PFSK-1 (cell line): Measurements from ENCODE around the gene RCOR2.

Experiments
- FOXP2 ChIP-seq: optimal IDR thresholded peaks from 2 replicates; pipeline ENCODE3; 2011; ENCODE audit warnings: borderline replicate concordance, control low read depth, inconsistent platforms; ENCODE audit not compliant: insufficient read depth; ENCODE audit errors: extremely low read length, extremely low read depth
- POLR2AphosphoS5 ChIP-seq: IDR thresholded peaks from 2 replicates; pipeline ENCODE4 v1.6.1; 2012; ENCODE audit warnings: low read depth, mild to moderate bottlenecking, control low read depth, low read length, moderate library complexity
- SIN3A ChIP-seq: IDR thresholded peaks from 2 replicates; pipeline ENCODE4 v1.6.1; 2012; ENCODE audit warnings: mild to moderate bottlenecking, low read length, moderate library complexity, borderline replicate concordance; ENCODE audit not compliant: insufficient read depth
- TAF1 ChIP-seq: IDR thresholded peaks from 2 replicates; pipeline ENCODE4 v1.6.1; 2012; ENCODE audit warnings: low read length, control low read depth, borderline replicate concordance; ENCODE audit not compliant: insufficient read depth
- TF ChIP-seq, protein P1 (sequence below), 2 experiments: IDR thresholded peaks; 2 replicates each; pipeline versions ENCODE4 v1.6.1 to v1.8.0; 2011 to 2012; ENCODE audit warnings: low read depth in 2 of 2, low read length in 2 of 2, control low read depth in 1 of 2, inconsistent platforms in 1 of 2, mild to moderate bottlenecking in 1 of 2, moderate library complexity in 1 of 2; ENCODE audit not compliant: insufficient read depth in 1 of 2

Gene RCOR2

DNA sequence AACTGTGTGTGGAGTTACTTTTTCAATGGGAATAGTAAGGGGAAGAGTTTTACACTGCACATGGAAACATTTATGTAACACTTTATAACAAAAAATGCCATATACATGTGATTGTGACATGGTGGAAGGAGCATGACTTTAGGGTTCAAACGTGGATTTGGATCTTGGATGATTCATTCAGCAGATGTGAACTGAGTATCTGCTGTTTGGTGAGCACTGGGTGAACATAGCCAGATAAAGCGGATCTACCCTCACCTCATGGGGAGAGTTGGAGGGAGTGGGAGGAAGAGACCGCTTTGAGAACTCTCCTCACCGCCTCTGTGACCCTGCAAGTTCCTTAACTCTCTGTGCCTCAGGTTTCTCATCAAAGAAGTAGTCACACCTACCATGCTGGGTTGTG is 24.9 kb upstream of the RCOR2 start:
- no peak for TF ChIP-seq SIN3A
- TF ChIP-seq TAF1: no peak
- no peak for TF ChIP-seq POLR2AphosphoS5
- TF ChIP-seq FOXP2: no peak
- TF ChIP-seq, protein P1, sequence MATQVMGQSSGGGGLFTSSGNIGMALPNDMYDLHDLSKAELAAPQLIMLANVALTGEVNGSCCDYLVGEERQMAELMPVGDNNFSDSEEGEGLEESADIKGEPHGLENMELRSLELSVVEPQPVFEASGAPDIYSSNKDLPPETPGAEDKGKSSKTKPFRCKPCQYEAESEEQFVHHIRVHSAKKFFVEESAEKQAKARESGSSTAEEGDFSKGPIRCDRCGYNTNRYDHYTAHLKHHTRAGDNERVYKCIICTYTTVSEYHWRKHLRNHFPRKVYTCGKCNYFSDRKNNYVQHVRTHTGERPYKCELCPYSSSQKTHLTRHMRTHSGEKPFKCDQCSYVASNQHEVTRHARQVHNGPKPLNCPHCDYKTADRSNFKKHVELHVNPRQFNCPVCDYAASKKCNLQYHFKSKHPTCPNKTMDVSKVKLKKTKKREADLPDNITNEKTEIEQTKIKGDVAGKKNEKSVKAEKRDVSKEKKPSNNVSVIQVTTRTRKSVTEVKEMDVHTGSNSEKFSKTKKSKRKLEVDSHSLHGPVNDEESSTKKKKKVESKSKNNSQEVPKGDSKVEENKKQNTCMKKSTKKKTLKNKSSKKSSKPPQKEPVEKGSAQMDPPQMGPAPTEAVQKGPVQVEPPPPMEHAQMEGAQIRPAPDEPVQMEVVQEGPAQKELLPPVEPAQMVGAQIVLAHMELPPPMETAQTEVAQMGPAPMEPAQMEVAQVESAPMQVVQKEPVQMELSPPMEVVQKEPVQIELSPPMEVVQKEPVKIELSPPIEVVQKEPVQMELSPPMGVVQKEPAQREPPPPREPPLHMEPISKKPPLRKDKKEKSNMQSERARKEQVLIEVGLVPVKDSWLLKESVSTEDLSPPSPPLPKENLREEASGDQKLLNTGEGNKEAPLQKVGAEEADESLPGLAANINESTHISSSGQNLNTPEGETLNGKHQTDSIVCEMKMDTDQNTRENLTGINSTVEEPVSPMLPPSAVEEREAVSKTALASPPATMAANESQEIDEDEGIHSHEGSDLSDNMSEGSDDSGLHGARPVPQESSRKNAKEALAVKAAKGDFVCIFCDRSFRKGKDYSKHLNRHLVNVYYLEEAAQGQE (IDR thresholded peaks at IDR 0.05; ENCODE audit: insufficient read depth in 1 of 2, low read depth in 2 of 2, low read length in 2 of 2): no peak

DNA sequence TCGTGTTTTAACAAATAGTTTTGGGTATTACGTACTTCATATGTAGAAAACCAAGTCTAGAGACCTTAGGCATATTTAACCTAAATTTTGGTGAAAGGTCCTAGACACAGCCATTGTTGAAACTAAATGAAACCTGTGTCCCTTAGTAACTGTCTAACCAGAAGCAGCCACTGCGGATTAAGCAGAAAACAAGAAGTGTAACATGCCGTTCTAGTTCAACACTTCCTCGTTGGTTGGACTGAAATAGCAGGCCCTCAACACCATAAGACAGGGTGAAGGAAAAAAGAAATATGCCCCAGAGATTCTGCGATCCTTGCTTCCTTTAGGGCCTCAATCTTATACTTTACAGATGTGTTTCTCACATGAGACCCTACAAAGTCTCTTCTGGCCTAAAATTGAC is 23.8 kb upstream of the RCOR2 start:
- TF ChIP-seq POLR2AphosphoS5 (no peak), SIN3A (no peak), TAF1 (no peak), FOXP2 (no peak)
- TF ChIP-seq, protein P1 (IDR thresholded peaks at IDR 0.05; ENCODE audit: insufficient read depth in 1 of 2, low read depth in 2 of 2, low read length in 2 of 2): no peak

DNA sequence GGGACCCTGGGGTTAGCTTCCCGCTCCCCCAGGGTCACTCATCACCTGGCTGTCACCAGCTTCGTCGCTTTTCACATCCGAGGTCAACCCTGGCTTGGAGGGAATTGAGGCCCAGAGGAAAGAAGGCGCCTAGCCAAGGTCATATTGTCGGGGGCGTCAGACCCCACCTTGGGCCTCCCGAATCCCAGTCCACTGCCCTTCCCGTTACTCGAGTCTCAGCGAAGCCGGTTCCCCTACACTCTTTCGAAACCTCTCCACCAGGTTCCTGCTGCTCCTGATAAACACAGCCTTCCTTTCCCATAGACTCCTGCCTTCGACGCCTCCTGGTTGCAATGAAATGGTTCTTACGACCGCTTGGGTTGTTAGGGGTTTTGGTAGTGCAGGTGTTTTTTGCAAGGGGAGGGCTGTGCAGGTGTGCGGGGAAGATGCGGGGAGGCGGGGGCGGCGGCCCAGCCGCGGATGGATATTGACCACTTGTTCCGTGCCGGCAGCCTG is 22.5 kb upstream of the RCOR2 start:
- TF ChIP-seq FOXP2 (no peak), SIN3A (no peak), TAF1 (no peak), POLR2AphosphoS5 (no peak)
- TF ChIP-seq, protein P1 (IDR thresholded peaks at IDR 0.05; ENCODE audit: insufficient read depth in 1 of 2, low read depth in 2 of 2, low read length in 2 of 2): no peak

DNA sequence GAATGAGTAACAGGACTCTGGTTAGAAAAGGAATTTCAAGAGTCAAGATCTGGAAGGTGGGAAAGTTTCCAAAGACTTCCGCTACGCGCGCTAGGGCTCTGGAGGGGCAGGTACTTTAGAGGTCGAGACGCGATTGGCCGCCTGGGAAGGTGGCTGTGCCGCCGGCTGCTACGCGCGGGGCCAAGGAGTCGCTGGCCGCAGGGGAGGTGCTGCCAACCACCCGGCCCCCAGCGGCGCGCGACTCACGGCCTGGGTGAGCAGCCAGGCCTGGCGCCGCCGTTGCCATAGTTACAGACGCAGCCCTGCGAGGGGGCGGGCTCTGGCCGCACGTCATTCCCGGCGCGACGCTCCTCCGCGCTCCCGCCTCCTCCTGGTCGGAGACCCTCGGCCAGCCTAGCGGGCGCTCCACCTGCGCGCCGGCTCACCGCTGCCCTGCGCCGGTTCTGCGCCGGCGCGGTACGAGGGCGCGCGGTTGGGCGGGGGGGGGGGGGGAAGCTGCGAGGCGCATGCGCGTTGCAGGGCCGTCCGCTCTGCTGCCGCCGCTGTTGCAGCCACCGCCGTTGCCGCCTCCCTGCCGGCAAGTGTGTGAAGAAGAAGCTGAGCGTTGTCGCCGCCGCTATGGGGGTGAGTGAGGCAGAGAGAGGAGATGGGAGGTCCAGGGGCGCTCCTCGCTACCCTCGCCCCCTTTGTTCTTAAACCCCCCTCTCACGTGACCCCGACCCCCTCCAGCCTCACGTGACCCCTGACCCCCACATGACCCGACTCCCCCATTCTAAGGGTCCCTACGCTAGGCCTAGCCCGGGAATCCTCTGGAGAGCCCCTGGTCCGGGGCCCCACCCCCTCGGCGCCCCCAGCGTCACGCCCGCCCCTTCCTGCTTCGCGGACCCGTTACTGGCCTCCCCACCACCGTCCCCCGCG is 21.8 kb upstream of the RCOR2 start, which contains the start of gene NAA40:
Gene NAA40 (plus strand): TSS at position 524 of the 918 bp plus-strand sequence. CDS start 95 bp downstream, at position 619.
- TF ChIP-seq POLR2AphosphoS5 (peak; percentile 49; the same call in 1 of the 2 replicates), SIN3A (peak; percentile 94; the same call in 1 of the 2 replicates), FOXP2 (peak; percentile 76)
- TF ChIP-seq, protein P1 (IDR thresholded peaks at IDR 0.05; ENCODE audit: insufficient read depth in 1 of 2, low read depth in 2 of 2, low read length in 2 of 2): no peak
